Tibial nerve (tissue), 4 donors: Measurements from ENCODE around the gene SLC25A39. TPM values are rescaled to one million over a fixed set of nuclear protein-coding genes. Genes with fewer than 3 reads are reported as not detected.
"Not testable (repeated sequence)": the region's sequence is repeated elsewhere in the genome, so short reads cannot be mapped to it uniquely, and the experiment has no call there.

Experiments used
- DNase-seq, 2 donors: peaks; one replicate each; pipeline ENCODE4 v3.0.0-alpha.2; 2019; ENCODE audit warnings: low spot score in 2 of 2
- H3K27ac ChIP-seq, 4 donors: fragments of 200-600 bp; sonication (generic) in 3 of 4; one replicate each; pipeline ENCODE4 v1.5.1; 2017 to 2019; ENCODE audit warnings: mild to moderate bottlenecking in 1 of 4
- H3K27me3 ChIP-seq, 2 donors: fragments of 200-600 bp; sonication (generic) in 1 of 2; one replicate each; pipeline versions ENCODE4 v1.5.1 to v1.6.0; 2017 to 2019
- H3K36me3 ChIP-seq, 3 donors: fragments of 200-600 bp; sonication (generic); one replicate each; pipeline ENCODE4 v1.5.1; 2018 to 2019
- H3K4me1 ChIP-seq, 4 donors: fragments of 200-600 bp; sonication (generic) in 3 of 4; one replicate each; pipeline ENCODE4 v1.5.1; 2017 to 2019
- H3K4me3 ChIP-seq, 4 donors: fragments of 200-600 bp; sonication (generic) in 3 of 4; one replicate each; pipeline ENCODE4 v1.5.1; 2017 to 2019; ENCODE audit warnings: mild to moderate bottlenecking in 1 of 4, moderate library complexity in 1 of 4
- H3K9me3 ChIP-seq, 4 donors: fragments of 200-600 bp; sonication (generic) in 3 of 4; one replicate each; pipeline ENCODE4 v1.5.1; 2017 to 2019
- EP300 ChIP-seq, 2 donors: sonication (generic); formaldehyde crosslinking; IDR thresholded peaks; one replicate each; pipeline ENCODE4 v1.6.1; 2017; ENCODE audit warnings: antibody characterized with exemption in 2 of 2, mild to moderate bottlenecking in 1 of 2
- POLR2A ChIP-seq, 2 donors: fragments of 450-650 bp; IDR thresholded peaks; one replicate each; pipeline ENCODE4 v1.6.1; 2017; ENCODE audit warnings: antibody characterized with exemption in 2 of 2, mild to moderate bottlenecking in 2 of 2, moderate library complexity in 2 of 2
- WGBS, 2 donors: methylation state at CpG; one replicate each; pipeline ENCODE4 v1.1.5; 2018; 5-methylcytosine and 5-hydroxymethylcytosine counted together
- total RNA-seq, 4 donors: library from RNA; depleted of rRNA; stranded (reverse); fragments of >200 nt; gene quantifications; one replicate each; pipeline ENCODE4 v1.1.0, GENCODE V29; 2016
- TF ChIP-seq, protein P1 (sequence below), 5 experiments: fragments of 200-600 bp in 3 of 5; fragments of 450-650 bp in 2 of 5; sonication (generic) in 3 of 5; IDR thresholded peaks; one replicate each; pipeline ENCODE4 v1.5.1; 2016 to 2019; ENCODE audit warnings: antibody characterized with exemption in 5 of 5, mild to moderate bottlenecking in 3 of 5, moderate library complexity in 2 of 5

The SLC25A39 gene
- total RNA-seq, 4 donors from 2014 or later, result 51.3 to 99.0 (median 70.9) TPM

- TF ChIP-seq EP300 (IDR thresholded peaks at IDR 0.05) (no peak), POLR2A (IDR thresholded peaks at IDR 0.05) (peak in 1 of 2 donors; percentile 11)
- TF ChIP-seq, protein P1, sequence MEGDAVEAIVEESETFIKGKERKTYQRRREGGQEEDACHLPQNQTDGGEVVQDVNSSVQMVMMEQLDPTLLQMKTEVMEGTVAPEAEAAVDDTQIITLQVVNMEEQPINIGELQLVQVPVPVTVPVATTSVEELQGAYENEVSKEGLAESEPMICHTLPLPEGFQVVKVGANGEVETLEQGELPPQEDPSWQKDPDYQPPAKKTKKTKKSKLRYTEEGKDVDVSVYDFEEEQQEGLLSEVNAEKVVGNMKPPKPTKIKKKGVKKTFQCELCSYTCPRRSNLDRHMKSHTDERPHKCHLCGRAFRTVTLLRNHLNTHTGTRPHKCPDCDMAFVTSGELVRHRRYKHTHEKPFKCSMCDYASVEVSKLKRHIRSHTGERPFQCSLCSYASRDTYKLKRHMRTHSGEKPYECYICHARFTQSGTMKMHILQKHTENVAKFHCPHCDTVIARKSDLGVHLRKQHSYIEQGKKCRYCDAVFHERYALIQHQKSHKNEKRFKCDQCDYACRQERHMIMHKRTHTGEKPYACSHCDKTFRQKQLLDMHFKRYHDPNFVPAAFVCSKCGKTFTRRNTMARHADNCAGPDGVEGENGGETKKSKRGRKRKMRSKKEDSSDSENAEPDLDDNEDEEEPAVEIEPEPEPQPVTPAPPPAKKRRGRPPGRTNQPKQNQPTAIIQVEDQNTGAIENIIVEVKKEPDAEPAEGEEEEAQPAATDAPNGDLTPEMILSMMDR (IDR thresholded peaks at IDR 0.05), result peak; percentile 19 to 50 (median 37)
- peak in 1 of 2 donors; percentile 43 for DNase-seq
- H3K27me3 ChIP-seq, result no peaks in the 10 kb centered on the region
Observed at GRCh38 chr17:44345454-44346026, 20.9 kb upstream of the SLC25A39 start.

GRCh38 chr17:44344939-44345453 lies 20.4 kb upstream of the SLC25A39 start, which contains the start of gene GRN:
Gene GRN (plus strand): TSS chr17:44345302. CDS start chr17:44349165, 3,863 bp downstream.
- 0 to 1% methylated on average over 13 to 26 of the region's 26 CpGs for WGBS, 2 donors
- DNase-seq, result peak; percentile 93 to 99
- peaks cover 0 to 25% (median 6%) of the 10 kb centered on the region in 4 donors for H3K4me1 ChIP-seq
- H3K27ac ChIP-seq, result peak within 1 kb of the TSS; percentile 53 to 93 (median 90)
- no peaks in the 10 kb centered on the region for H3K9me3 ChIP-seq
- H3K4me3 ChIP-seq, result peak within 1 kb of the TSS; percentile 60 to 94 (median 82)
- H3K36me3 ChIP-seq, result peaks cover 0 to 17% (median 0%) of the 10 kb centered on the region in 3 donors
- no peaks in the 10 kb centered on the region for H3K27me3 ChIP-seq
- TF ChIP-seq EP300 (IDR thresholded peaks at IDR 0.05) (peak; percentile 66 to 91), POLR2A (IDR thresholded peaks at IDR 0.05) (peak; percentile 31 to 73)
- TF ChIP-seq, protein P1 (IDR thresholded peaks at IDR 0.05), result peak in 1 of 5 experiments; percentile 0

More at GRCh38 chr17:44345454-44346026, 20.9 kb upstream of the SLC25A39 start:
- peak overlapping the region; percentile 53 to 93 (median 90) for H3K27ac ChIP-seq
- 2 to 4% methylated on average over 11 to 20 of the region's 21 CpGs for WGBS, 2 donors
- H3K4me3 ChIP-seq, result peak overlapping the region; percentile 60 to 94 (median 82)
- H3K9me3 ChIP-seq, result no peaks in the 10 kb centered on the region
- peaks cover 0 to 25% (median 6%) of the 10 kb centered on the region in 4 donors for H3K4me1 ChIP-seq
- peaks cover 0 to 22% (median 0%) of the 10 kb centered on the region in 3 donors for H3K36me3 ChIP-seq

GRCh38 chr17:44343510-44344209 lies 19.0 kb upstream of the SLC25A39 start:
- peaks cover 0 to 4% (median 0%) of the 10 kb centered on the region in 3 donors for H3K36me3 ChIP-seq
- no peaks in the 10 kb centered on the region for H3K9me3 ChIP-seq
- TF ChIP-seq, protein P1 (IDR thresholded peaks at IDR 0.05), result no peak
- no peak for TF ChIP-seq POLR2A (IDR thresholded peaks at IDR 0.05)
- TF ChIP-seq EP300 (IDR thresholded peaks at IDR 0.05), result no peak
- peaks cover 0 to 25% (median 6%) of the 10 kb centered on the region in 4 donors for H3K4me1 ChIP-seq
- WGBS, 2 donors, result 76 to 78% methylated on average over 11 of the region's 11 CpGs
- no peak for DNase-seq
- no peak overlapping the region for H3K27ac ChIP-seq
- no peaks in the 10 kb centered on the region for H3K27me3 ChIP-seq
- no peak overlapping the region for H3K4me3 ChIP-seq

GRCh38 chr17:44340553-44340952 lies 15.9 kb upstream of the SLC25A39 start:
- not testable (repeated sequence) for DNase-seq, H3K27me3 ChIP-seq, H3K27ac ChIP-seq, H3K4me1 ChIP-seq, H3K9me3 ChIP-seq, H3K4me3 ChIP-seq, H3K36me3 ChIP-seq
- 73 to 75% methylated on average over 5 of the region's 5 CpGs for WGBS, 2 donors

GRCh38 chr17:44338702-44339101 lies 14.1 kb upstream of the SLC25A39 start:
- WGBS, 2 donors, result 56 to 61% methylated on average over 6 of the region's 6 CpGs
- no peaks in the 10 kb centered on the region for H3K36me3 ChIP-seq
- H3K27ac ChIP-seq, result no peak overlapping the region
- H3K9me3 ChIP-seq, result no peaks in the 10 kb centered on the region
- no peak for DNase-seq
- no peak overlapping the region for H3K4me3 ChIP-seq
- H3K4me1 ChIP-seq, result no peaks in the 10 kb centered on the region
- TF ChIP-seq POLR2A (IDR thresholded peaks at IDR 0.05) (no peak), EP300 (IDR thresholded peaks at IDR 0.05) (no peak)
- TF ChIP-seq, protein P1 (IDR thresholded peaks at IDR 0.05), result no peak
- H3K27me3 ChIP-seq, result peaks cover 0 to 9% of the 10 kb centered on the region in 2 donors
